ENCODE data around the gene RNF220.

GRCh38 chr1:44503625-44504024 lies 98.6 kb downstream of the RNF220 start:
- TF ChIP-seq CTCF (conservative IDR thresholded peaks at IDR 0.05; ENCODE audit: low read length) (no peak), EZH2phosphoT487 (IDR thresholded peaks at IDR 0.05; ENCODE audit: borderline replicate concordance) (no peak)
